Measurements from ENCODE around the gene RABGAP1L. TPM values are rescaled to one million over a fixed set of nuclear protein-coding genes. Genes with fewer than 3 reads are reported as not detected.
"Not testable (repeated sequence)": the region's sequence is repeated elsewhere in the genome, so short reads cannot be mapped to it uniquely, and the experiment has no call there.

Gene RABGAP1L
- total and polyA plus RNA-seq, 7 experiments from 2014 or later: 38.4 to 97.4 (median 55.1) TPM

- Mint-ChIP-seq H3K4me1 (peaks cover 0 to 10% (median 6%) of the 10 kb centered on the region in 7 donors), H3K9me3 (peaks cover 11 to 51% (median 34%) of the 10 kb centered on the region in 11 donors), H3K4me3 (no peak overlapping the region), H3K27me3 (no peaks in the 10 kb centered on the region), H3K27ac (no peak overlapping the region), H3K36me3 (peaks cover 28 to 56% (median 53%) of the 10 kb centered on the region in 5 donors)
- intact Hi-C loops (cut with micrococcal nuclease): no loop called here
- Histone ChIP-seq H3K36me3 (ENCODE audit: control insufficient read depth in 2 of 3, insufficient read depth in 3 of 3, low read length in 3 of 3) (peaks cover 0 to 15% (median 0%) of the 10 kb centered on the region in 3 experiments), H3K9me3 (ENCODE audit: control insufficient read depth in 2 of 3, low read length in 3 of 3) (peaks cover 0 to 22% (median 0%) of the 10 kb centered on the region in 3 experiments), H3K27ac (ENCODE audit: low read depth, low read length) (no peak overlapping the region), H3K4me3 (ENCODE audit: low read length) (no peak overlapping the region), H3K4me1 (ENCODE audit: control insufficient read depth in 2 of 2, insufficient read depth in 2 of 2, low read length in 2 of 2) (no peaks in the 10 kb centered on the region), H3K27me3 (ENCODE audit: control insufficient read depth in 2 of 2, insufficient read depth in 2 of 2, low read length in 2 of 2) (no peaks in the 10 kb centered on the region)
- DNase-seq (no peak), ATAC-seq (no peak)
- ChIA-PET CTCF (no interaction called here), POLR2A (no interaction called here)
Measured at GRCh38 chr1:174326278-174326677, 167.0 kb downstream of the RABGAP1L start.

- H3K27ac Mint-ChIP-seq: no peak overlapping the region
- peaks cover 1 to 21% (median 9%) of the 10 kb centered on the region in 5 donors for H3K36me3 Mint-ChIP-seq
- H3K4me1 Mint-ChIP-seq: peaks cover 0 to 5% (median 0%) of the 10 kb centered on the region in 7 donors
Measured at GRCh38 chr1:174333437-174333836, 174.1 kb downstream of the RABGAP1L start.

GRCh38 chr1:174337000-174337681 is 177.8 kb downstream of the RABGAP1L start:
- Mint-ChIP-seq H3K36me3 (peaks cover 0 to 16% (median 11%) of the 10 kb centered on the region in 5 donors), H3K27ac (peak overlapping the region in 1 of 9 donors; percentile 40), H3K9me3 (peaks cover 0 to 11% (median 3%) of the 10 kb centered on the region in 11 donors), H3K27me3 (no peaks in the 10 kb centered on the region), H3K4me3 (no peak overlapping the region), H3K4me1 (peaks cover 0 to 5% (median 0%) of the 10 kb centered on the region in 7 donors)
- ChIA-PET CTCF (no interaction called here), POLR2A (no interaction called here)
- ATAC-seq (no peak), DNase-seq (no peak)
- no peaks in the 10 kb centered on the region for H3K36me3 ChIP-seq (ENCODE audit: control insufficient read depth in 2 of 3, insufficient read depth in 3 of 3, low read length in 3 of 3)
- no peak overlapping the region for H3K4me3 ChIP-seq (ENCODE audit: low read length)
- no peaks in the 10 kb centered on the region for H3K9me3 ChIP-seq (ENCODE audit: control insufficient read depth in 2 of 3, low read length in 3 of 3)
- intact Hi-C loops (cut with micrococcal nuclease): no loop called here
- H3K4me1 ChIP-seq (ENCODE audit: control insufficient read depth in 2 of 2, insufficient read depth in 2 of 2, low read length in 2 of 2): no peaks in the 10 kb centered on the region
- H3K27me3 ChIP-seq (ENCODE audit: control insufficient read depth in 2 of 2, insufficient read depth in 2 of 2, low read length in 2 of 2): no peaks in the 10 kb centered on the region
- H3K27ac ChIP-seq (ENCODE audit: low read depth, low read length): no peak overlapping the region

More at GRCh38 chr1:174333437-174333836, 174.1 kb downstream of the RABGAP1L start:
- Histone ChIP-seq H3K27ac (ENCODE audit: low read depth, low read length) (no peak overlapping the region), H3K4me3 (ENCODE audit: low read length) (no peak overlapping the region), H3K9me3 (ENCODE audit: control insufficient read depth in 2 of 3, low read length in 3 of 3) (no peaks in the 10 kb centered on the region), H3K4me1 (ENCODE audit: control insufficient read depth in 2 of 2, insufficient read depth in 2 of 2, low read length in 2 of 2) (no peaks in the 10 kb centered on the region), H3K36me3 (ENCODE audit: control insufficient read depth in 2 of 3, insufficient read depth in 3 of 3, low read length in 3 of 3) (no peaks in the 10 kb centered on the region), H3K27me3 (ENCODE audit: control insufficient read depth in 2 of 2, insufficient read depth in 2 of 2, low read length in 2 of 2) (no peaks in the 10 kb centered on the region)
- CTCF ChIA-PET: no interaction called here
- Mint-ChIP-seq H3K4me3 (no peak overlapping the region), H3K9me3 (peaks cover 0 to 3% (median 0%) of the 10 kb centered on the region in 11 donors), H3K27me3 (no peaks in the 10 kb centered on the region)
- DNase-seq (no peak), ATAC-seq (no peak)
- intact Hi-C loops (cut with micrococcal nuclease): no loop called here
- POLR2A ChIA-PET: no interaction called here

GRCh38 chr1:174340404-174340803 is 181.1 kb downstream of the RABGAP1L start:
- intact Hi-C loops (cut with micrococcal nuclease); CTCF ChIA-PET; H3K36me3 ChIP-seq (ENCODE audit: control insufficient read depth in 2 of 3, insufficient read depth in 3 of 3, low read length in 3 of 3); H3K9me3 ChIP-seq (ENCODE audit: control insufficient read depth in 2 of 3, low read length in 3 of 3); POLR2A ChIA-PET; DNase-seq; H3K4me3 ChIP-seq (ENCODE audit: low read length); H3K4me3 Mint-ChIP-seq; H3K27ac ChIP-seq (ENCODE audit: low read depth, low read length); H3K4me1 ChIP-seq (ENCODE audit: control insufficient read depth in 2 of 2, insufficient read depth in 2 of 2, low read length in 2 of 2); H3K27me3 Mint-ChIP-seq; ATAC-seq; H3K27me3 ChIP-seq (ENCODE audit: control insufficient read depth in 2 of 2, insufficient read depth in 2 of 2, low read length in 2 of 2): not testable (repeated sequence)
- Mint-ChIP-seq H3K36me3 (peaks cover 0 to 13% (median 11%) of the 10 kb centered on the region in 5 donors), H3K9me3 (peaks cover 0 to 11% (median 3%) of the 10 kb centered on the region in 11 donors), H3K27ac (peak overlapping the region in 1 of 9 donors; percentile 22), H3K4me1 (peaks cover 0 to 13% (median 6%) of the 10 kb centered on the region in 7 donors)

- H3K27me3 Mint-ChIP-seq: no peaks in the 10 kb centered on the region
- Histone ChIP-seq H3K4me1 (ENCODE audit: control insufficient read depth in 2 of 2, insufficient read depth in 2 of 2, low read length in 2 of 2) (no peaks in the 10 kb centered on the region), H3K27me3 (ENCODE audit: control insufficient read depth in 2 of 2, insufficient read depth in 2 of 2, low read length in 2 of 2) (no peaks in the 10 kb centered on the region), H3K27ac (ENCODE audit: low read depth, low read length) (no peak overlapping the region), H3K4me3 (ENCODE audit: low read length) (no peak overlapping the region), H3K9me3 (ENCODE audit: control insufficient read depth in 2 of 3, low read length in 3 of 3) (no peaks in the 10 kb centered on the region), H3K36me3 (ENCODE audit: control insufficient read depth in 2 of 3, insufficient read depth in 3 of 3, low read length in 3 of 3) (no peaks in the 10 kb centered on the region)
- H3K36me3 Mint-ChIP-seq: peaks cover 4 to 29% (median 25%) of the 10 kb centered on the region in 5 donors
- intact Hi-C loops (cut with micrococcal nuclease): no loop called here
- ATAC-seq: no peak
- ChIA-PET POLR2A (no interaction called here), CTCF (no interaction called here)
- no peak overlapping the region for H3K4me3 Mint-ChIP-seq
- peaks cover 0 to 19% (median 6%) of the 10 kb centered on the region in 7 donors for H3K4me1 Mint-ChIP-seq
- peaks cover 2 to 25% (median 14%) of the 10 kb centered on the region in 11 donors for H3K9me3 Mint-ChIP-seq
- no peak overlapping the region for H3K27ac Mint-ChIP-seq
- no peak for DNase-seq
Measured at GRCh38 chr1:174344162-174344561, 184.8 kb downstream of the RABGAP1L start.

DNA sequence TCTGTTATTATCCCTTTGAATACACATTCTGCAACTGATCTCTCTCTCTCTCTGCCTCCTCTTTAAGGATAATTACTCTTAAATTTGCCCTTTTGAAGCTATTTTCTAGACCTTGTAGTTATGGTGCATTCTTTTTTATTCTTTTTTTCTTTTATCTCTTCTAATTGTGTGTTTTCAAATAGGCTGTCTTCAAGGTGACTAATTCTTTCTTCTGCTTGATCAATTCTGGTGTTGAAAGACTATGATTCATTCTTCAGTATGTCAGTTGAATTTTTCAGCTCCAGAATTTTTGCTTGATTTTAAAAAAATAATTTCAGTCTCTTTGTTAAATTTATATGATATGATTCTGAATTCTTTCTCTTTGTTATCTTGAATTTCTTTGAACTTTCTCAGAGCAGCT is 192.8 kb downstream of the RABGAP1L start:
- no peak for ATAC-seq
- Mint-ChIP-seq H3K4me3 (no peak overlapping the region), H3K27me3 (no peaks in the 10 kb centered on the region), H3K9me3 (peaks cover 3 to 23% (median 6%) of the 10 kb centered on the region in 11 donors), H3K4me1 (peaks cover 0 to 18% (median 5%) of the 10 kb centered on the region in 7 donors), H3K27ac (no peak overlapping the region), H3K36me3 (peaks cover 12 to 36% (median 34%) of the 10 kb centered on the region in 5 donors)
- Histone ChIP-seq H3K4me3 (ENCODE audit: low read length) (no peak overlapping the region), H3K9me3 (ENCODE audit: control insufficient read depth in 2 of 3, low read length in 3 of 3) (no peaks in the 10 kb centered on the region), H3K27me3 (ENCODE audit: control insufficient read depth in 2 of 2, insufficient read depth in 2 of 2, low read length in 2 of 2) (no peaks in the 10 kb centered on the region), H3K4me1 (ENCODE audit: control insufficient read depth in 2 of 2, insufficient read depth in 2 of 2, low read length in 2 of 2) (peaks cover 0 to 4% of the 10 kb centered on the region in 2 donors), H3K27ac (ENCODE audit: low read depth, low read length) (no peak overlapping the region), H3K36me3 (ENCODE audit: control insufficient read depth in 2 of 3, insufficient read depth in 3 of 3, low read length in 3 of 3) (no peaks in the 10 kb centered on the region)
- intact Hi-C loops (cut with micrococcal nuclease): no loop called here
- CTCF ChIA-PET: no interaction called here
- POLR2A ChIA-PET: no interaction called here
- DNase-seq: no peak

All from naive thymus-derived CD4-positive, alpha-beta T cell (primary cell).